GM18861 (cell line): ENCODE data around the gene DEFB114.
"Not testable (repeated sequence)": the region's sequence is repeated elsewhere in the genome, so short reads cannot be mapped to it uniquely, and the experiment has no call there.

ENCODE experiments used
- ATAC-seq: cut with Tn5 transposase; IDR thresholded peaks from one replicate; pipeline ENCODE4 v1.9.1; 2021; ENCODE audit not compliant: unreplicated experiment

The DEFB114 gene

GRCh38 chr6:49964064-49964463 is at the start of gene DEFB114:
Gene DEFB114, minus strand, starts transcription at chr6:49964164. Its CDS starts 59 bp downstream, at chr6:49964105.
- ATAC-seq, result no peak

GRCh38 chr6:50007819-50008218 is 43.9 kb upstream of the DEFB114 start:
- no peak for ATAC-seq

- no peak for ATAC-seq
These were observed 39.2 kb upstream of the DEFB114 start for GRCh38 chr6:50003139-50003538.

GRCh38 chr6:49995278-49995677 is 31.3 kb upstream of the DEFB114 start:
- ATAC-seq, result no peak

GRCh38 chr6:49988900-49989299 is 24.9 kb upstream of the DEFB114 start:
- no peak for ATAC-seq

- no peak for ATAC-seq
These were observed 23.8 kb upstream of the DEFB114 start for GRCh38 chr6:49987749-49988148.

GRCh38 chr6:49986551-49986950 is 22.6 kb upstream of the DEFB114 start:
- ATAC-seq, result no peak

- no peak for ATAC-seq
These were observed 18.1 kb upstream of the DEFB114 start for GRCh38 chr6:49982046-49982445.

GRCh38 chr6:49980898-49981297 is 16.9 kb upstream of the DEFB114 start:
- peak; percentile 52 for ATAC-seq

GRCh38 chr6:49979584-49979983 is 15.6 kb upstream of the DEFB114 start:
- no peak for ATAC-seq

GRCh38 chr6:49978332-49979226 is 14.6 kb upstream of the DEFB114 start:
- peak; percentile 47 for ATAC-seq

- ATAC-seq, result no peak
These were observed 5.6 kb upstream of the DEFB114 start, which contains the start of gene DEFB113 for GRCh38 chr6:49969605-49970004. Gene DEFB113, minus strand, starts transcription at chr6:49969625. Its CDS starts 0 bp downstream, at chr6:49969625.

GRCh38 chr6:49966823-49967222 is 2.9 kb upstream of the DEFB114 start:
- ATAC-seq, result no peak

- no peak for ATAC-seq
These were observed 2.4 kb upstream of the DEFB114 start for GRCh38 chr6:49966334-49966733.

- ATAC-seq, result no peak
These were observed 5.8 kb downstream of the DEFB114 start for GRCh38 chr6:49958180-49958579.

GRCh38 chr6:49955847-49956246 is 8.1 kb downstream of the DEFB114 start:
- ATAC-seq, result no peak

GRCh38 chr6:49951926-49952325 is 12.0 kb downstream of the DEFB114 start:
- no peak for ATAC-seq

GRCh38 chr6:49950415-49950751 is 13.6 kb downstream of the DEFB114 start:
- ATAC-seq, result no peak

GRCh38 chr6:49949062-49949461 is 14.9 kb downstream of the DEFB114 start:
- no peak for ATAC-seq

GRCh38 chr6:49946835-49947234 is 17.1 kb downstream of the DEFB114 start:
- ATAC-seq, result no peak

GRCh38 chr6:49944068-49944467 is 19.9 kb downstream of the DEFB114 start:
- not testable (repeated sequence) for ATAC-seq

- ATAC-seq, result no peak
These were observed 23.9 kb downstream of the DEFB114 start for GRCh38 chr6:49939993-49940498.

GRCh38 chr6:49937811-49938210 is 26.2 kb downstream of the DEFB114 start:
- no peak for ATAC-seq
